Psoas muscle (tissue), 8 donors: Measurements from ENCODE around the gene SIPA1L3. TPM values are rescaled to one million over a fixed set of nuclear protein-coding genes. Genes with fewer than 3 reads are reported as not detected.
"Not testable (repeated sequence)": the region's sequence is repeated elsewhere in the genome, so short reads cannot be mapped to it uniquely, and the experiment has no call there.

Source experiments
- ATAC-seq, 4 donors: fragments of 200-7000 bp; cut with Tn5 transposase; one replicate each; pipeline ENCODE4 v1.9.1; 2020; ENCODE audit warnings: moderate library complexity in 3 of 4, mild to moderate bottlenecking in 2 of 4
- DNase-seq, 2 donors: peaks; one replicate each; pipeline ENCODE4 v3.0.0-alpha.2; 2020
- H3K27ac ChIP-seq: fragments of 200-600 bp; one replicate; pipeline ENCODE4 v1.8.0; 2022
- H3K27me3 ChIP-seq, 3 donors: fragments of 200-600 bp in 1 of 3; one replicate each; pipeline versions ENCODE4 v1.6.1 to v1.8.0; 2013 to 2022; ENCODE audit warnings: low read length in 2 of 3, mild to moderate bottlenecking in 2 of 3, moderate library complexity in 1 of 3; ENCODE audit not compliant: insufficient read depth in 3 of 3
- H3K36me3 ChIP-seq, 2 donors: fragments of 200-600 bp in 1 of 2; one replicate each; pipeline versions ENCODE4 v1.6.1 to v1.8.0; 2013 to 2022; ENCODE audit warnings: low read depth in 1 of 2, mild to moderate bottlenecking in 1 of 2, moderate library complexity in 1 of 2; ENCODE audit not compliant: insufficient read depth in 1 of 2
- H3K4me1 ChIP-seq: fragments of 200-600 bp; one replicate; pipeline ENCODE4 v1.8.0; 2022
- H3K4me3 ChIP-seq: fragments of 200-600 bp; one replicate; pipeline ENCODE4 v1.8.0; 2022; ENCODE audit warnings: mild to moderate bottlenecking
- H3K9me3 ChIP-seq: fragments of 200-600 bp; one replicate; pipeline ENCODE4 v1.8.0; 2022
- CTCF ChIP-seq: fragments of 200-600 bp; IDR thresholded peaks from one replicate; pipeline ENCODE4 v1.8.0; 2022; ENCODE audit warnings: antibody characterized with exemption
- WGBS, 3 donors: extraction: QIAGEN DNeasy Blood & Tissue Kit; methylation state at CpG; one replicate each; pipeline versions ENCODE4 v1.1.6 to v1.1.7; 2013; 5-methylcytosine and 5-hydroxymethylcytosine counted together
- intact Hi-C, 2 donors: fragments of 100-400 bp; cut with DNase I; formaldehyde crosslinking; loops; one replicate each; pipeline versions ENCODE4 v1.11.0 to v1.14.2; 2022
- polyA plus RNA-seq, 3 donors: library from polyadenylated mRNA; stranded (reverse); fragments of 200-250 nt; gene quantifications; one replicate each; pipeline ENCODE4 v1.2.3, GENCODE V29; 2013
- total RNA-seq, 4 donors: library from RNA; stranded (reverse); fragmentation: NEBNext Ultra II Directional in 2 of 4; extraction: Animal tissue kit (Norgen Biotek cat#: 25700) in 2 of 4; gene quantifications; one replicate each; pipeline versions ENCODE4 v1.2.1 to v1.2.4, GENCODE V29; 2021 to 2023
- donor health status: healthy with polysubstance abuse.
- donor health status: DM: no; HTN: no; CAD: no; lungs with moderate emphysema.
- donor health status: Bipolar disorder and iron deficiency.
- donor health status: healthy.
- donor health status: DM: yes; HTN: yes; CAD: no.
- donor health status: DM: no; HTN: no; CAD: no.
- donor health status: DM: no; HTN: no; CAD: no.
- donor health status: DM: yes; HTN: yes; CAD: no.

Gene SIPA1L3
- total and polyA plus RNA-seq, 7 donors = 2.9 to 28.2 (median 8.3) TPM

GRCh38 chr19:38070573-38070972 is 163.6 kb downstream of the SIPA1L3 start:
- DNase-seq (no peak), ATAC-seq (no peak)
- Histone ChIP-seq H3K4me3 (no peak overlapping the region), H3K27me3 (no peaks in the 10 kb centered on the region), H3K4me1 (no peaks in the 10 kb centered on the region), H3K9me3 (no peaks in the 10 kb centered on the region), H3K36me3 (no peaks in the 10 kb centered on the region), H3K27ac (no peak overlapping the region)
- TF ChIP-seq CTCF = no peak
- WGBS, 3 donors = 60 to 79% (median 62%) methylated on average over 3 of the region's 3 CpGs
- intact Hi-C loops = no loop called here

GRCh38 chr19:38071054-38071453 is 164.0 kb downstream of the SIPA1L3 start:
- H3K27ac ChIP-seq, ATAC-seq, H3K4me1 ChIP-seq, intact Hi-C loops, H3K36me3 ChIP-seq, DNase-seq, H3K27me3 ChIP-seq, H3K4me3 ChIP-seq, H3K9me3 ChIP-seq: not testable (repeated sequence)
- WGBS, 3 donors = 96 to 99% (median 97%) methylated on average over 6 of the region's 6 CpGs

GRCh38 chr19:38071647-38072046 is 164.6 kb downstream of the SIPA1L3 start:
- Histone ChIP-seq H3K36me3 (no peaks in the 10 kb centered on the region), H3K4me3 (no peak overlapping the region), H3K9me3 (no peaks in the 10 kb centered on the region), H3K27me3 (no peaks in the 10 kb centered on the region), H3K4me1 (no peaks in the 10 kb centered on the region), H3K27ac (no peak overlapping the region)
- 97 to 99% (median 98%) methylated on average over 5 of the region's 5 CpGs for WGBS, 3 donors
- intact Hi-C loops = no loop called here
- ATAC-seq (no peak), DNase-seq (no peak)
- TF ChIP-seq CTCF = no peak

- intact Hi-C loops = no loop called here
- ATAC-seq (no peak), DNase-seq (no peak)
- TF ChIP-seq CTCF = no peak
- no peak overlapping the region for H3K4me3 ChIP-seq
- no peaks in the 10 kb centered on the region for H3K4me1 ChIP-seq
- no peaks in the 10 kb centered on the region for H3K9me3 ChIP-seq
- H3K27ac ChIP-seq = no peak overlapping the region
- H3K36me3 ChIP-seq = no peaks in the 10 kb centered on the region
- 78 to 82% (median 80%) methylated on average over 18 of the region's 18 CpGs for WGBS, 3 donors
- no peaks in the 10 kb centered on the region for H3K27me3 ChIP-seq
These were observed 166.1 kb downstream of the SIPA1L3 start for GRCh38 chr19:38072776-38073750.

GRCh38 chr19:38073841-38074685 is 167.1 kb downstream of the SIPA1L3 start:
- Histone ChIP-seq H3K4me1 (no peaks in the 10 kb centered on the region), H3K36me3 (no peaks in the 10 kb centered on the region), H3K9me3 (no peaks in the 10 kb centered on the region), H3K27ac (no peak overlapping the region), H3K4me3 (no peak overlapping the region), H3K27me3 (no peaks in the 10 kb centered on the region)
- TF ChIP-seq CTCF = no peak
- DNase-seq (no peak), ATAC-seq (no peak)
- WGBS, 3 donors = 66 to 70% (median 68%) methylated on average over 16 of the region's 16 CpGs
- intact Hi-C loops = no loop called here
